ENCODE data around the gene SLC25A36.

- TF ChIP-seq POLR2A (IDR thresholded peaks at IDR 0.05) = no peak
- TF ChIP-seq CTCF (IDR thresholded peaks at IDR 0.05) = no peak
These were observed 7.0 kb downstream of the SLC25A36 start for GRCh38 chr3:140948460-140949249.
